Right hindlimb (tissue), 1 donor: Measurements from ENCODE around the gene DPH6.

Experiments used
- DNase-seq: peaks from one replicate; pipeline ENCODE4 v3.0.0-alpha.2; 2018

Gene DPH6

GRCh38 chr15:35540021-35540420 lies 5.9 kb downstream of the DPH6 start:
- DNase-seq, result no peak

- no peak for DNase-seq
Measured at GRCh38 chr15:35535365-35535916, 10.5 kb downstream of the DPH6 start.

- DNase-seq, result no peak
Measured at GRCh38 chr15:35533130-35534110, 12.5 kb downstream of the DPH6 start.

GRCh38 chr15:35530698-35531097 lies 15.3 kb downstream of the DPH6 start:
- no peak for DNase-seq

- no peak for DNase-seq
Measured at GRCh38 chr15:35529784-35530183, 16.2 kb downstream of the DPH6 start.

- DNase-seq, result no peak
Measured at GRCh38 chr15:35522061-35522460, 23.9 kb downstream of the DPH6 start.

- DNase-seq, result no peak
Measured at GRCh38 chr15:35519541-35520149, 26.3 kb downstream of the DPH6 start.

GRCh38 chr15:35519052-35519451 lies 26.9 kb downstream of the DPH6 start:
- DNase-seq, result no peak

GRCh38 chr15:35514759-35515158 lies 31.2 kb downstream of the DPH6 start:
- DNase-seq, result no peak

GRCh38 chr15:35507932-35508638 lies 37.9 kb downstream of the DPH6 start:
- no peak for DNase-seq

GRCh38 chr15:35506272-35506870 lies 39.6 kb downstream of the DPH6 start:
- DNase-seq, result no peak

- no peak for DNase-seq
Measured at GRCh38 chr15:35505809-35506208, 40.2 kb downstream of the DPH6 start.

GRCh38 chr15:35505141-35505540 lies 40.8 kb downstream of the DPH6 start:
- DNase-seq, result no peak

- DNase-seq, result no peak
Measured at GRCh38 chr15:35499723-35500122, 46.2 kb downstream of the DPH6 start.

GRCh38 chr15:35496585-35496984 lies 49.4 kb downstream of the DPH6 start:
- no peak for DNase-seq

- no peak for DNase-seq
Measured at GRCh38 chr15:35495080-35495479, 50.9 kb downstream of the DPH6 start.

- DNase-seq, result no peak
Measured at GRCh38 chr15:35491999-35492398, 54.0 kb downstream of the DPH6 start.

GRCh38 chr15:35491173-35491572 lies 54.8 kb downstream of the DPH6 start:
- no peak for DNase-seq

GRCh38 chr15:35490511-35490910 lies 55.5 kb downstream of the DPH6 start:
- DNase-seq, result no peak

- no peak for DNase-seq
Measured at GRCh38 chr15:35487417-35487816, 58.5 kb downstream of the DPH6 start.

- no peak for DNase-seq
Measured at GRCh38 chr15:35486296-35486695, 59.7 kb downstream of the DPH6 start.

- DNase-seq, result no peak
Measured at GRCh38 chr15:35485411-35485810, 60.6 kb downstream of the DPH6 start.
